Mesenchymal stem cell (in vitro differentiated cells and primary cell): ENCODE data around the gene COL11A2.

Source experiments
- DNase-seq: peaks from one replicate; pipeline ENCODE4 v3.0.0-alpha.2; 2013
- H2AFZ ChIP-seq: one replicate; pipeline ENCODE4 v1.6.1; 2013; ENCODE audit warnings: low read depth, mild to moderate bottlenecking, control low read depth, inconsistent platforms, low read length, moderate library complexity
- H2AK5ac ChIP-seq: 2 replicates; pipeline ENCODE4 v1.6.1; 2013; ENCODE audit warnings: low read length, moderate library complexity, mild to moderate bottlenecking, inconsistent platforms; ENCODE audit not compliant: severe bottlenecking
- H2BK120ac ChIP-seq: one replicate; pipeline ENCODE4 v1.6.1; 2013; ENCODE audit warnings: low read depth, mild to moderate bottlenecking, inconsistent platforms, low read length, moderate library complexity
- H2BK12ac ChIP-seq, 2 experiments: one replicate each; pipeline ENCODE4 v1.6.1; 2013; ENCODE audit warnings: inconsistent platforms in 2 of 2, low read length in 2 of 2, mild to moderate bottlenecking in 2 of 2, moderate library complexity in 2 of 2, control low read depth in 1 of 2
- H2BK15ac ChIP-seq: one replicate; pipeline ENCODE4 v1.6.1; 2013; ENCODE audit warnings: mild to moderate bottlenecking, low read depth, inconsistent platforms; ENCODE audit not compliant: poor library complexity, severe bottlenecking
- H2BK5ac ChIP-seq: 2 replicates; pipeline ENCODE4 v1.6.1; 2013; ENCODE audit warnings: low read depth, mild to moderate bottlenecking, low read length, control low read depth, inconsistent platforms; ENCODE audit not compliant: poor library complexity, severe bottlenecking
- H3K14ac ChIP-seq, 2 experiments: one replicate each; pipeline ENCODE4 v1.6.1; 2013; ENCODE audit warnings: inconsistent platforms in 2 of 2, low read length in 2 of 2, control low read depth in 1 of 2, mild to moderate bottlenecking in 1 of 2, moderate library complexity in 1 of 2
- H3K18ac ChIP-seq, 2 experiments: one replicate each; pipeline ENCODE4 v1.6.1; 2013; ENCODE audit warnings: inconsistent platforms in 2 of 2, low read length in 2 of 2, control low read depth in 1 of 2, low read depth in 1 of 2, mild to moderate bottlenecking in 1 of 2
- H3K23ac ChIP-seq, 2 experiments: one replicate each; pipeline ENCODE4 v1.6.1; 2013; ENCODE audit warnings: inconsistent platforms in 2 of 2, low read length in 2 of 2, mild to moderate bottlenecking in 2 of 2, moderate library complexity in 2 of 2, control low read depth in 1 of 2
- H3K27ac ChIP-seq: 2 replicates; pipeline ENCODE4 v1.5.1; 2013; ENCODE audit warnings: mild to moderate bottlenecking, moderate library complexity, low read length, control low read depth, inconsistent platforms; ENCODE audit not compliant: poor library complexity, severe bottlenecking
- H3K27me3 ChIP-seq, 2 experiments: 2 replicates each; pipeline versions ENCODE4 v1.6.1 to v1.7.0; 2013; ENCODE audit warnings: low read length in 2 of 2, mild to moderate bottlenecking in 2 of 2, moderate library complexity in 2 of 2, control low read depth in 1 of 2, inconsistent platforms in 1 of 2; ENCODE audit not compliant: control insufficient read depth in 1 of 2, insufficient read depth in 1 of 2
- H3K36me3 ChIP-seq, 2 experiments: 2 replicates each; pipeline versions ENCODE4 v1.6.1 to v1.7.0; 2013; ENCODE audit warnings: low read length in 2 of 2, control low read depth in 1 of 2, inconsistent platforms in 1 of 2, low read depth in 1 of 2, mild to moderate bottlenecking in 1 of 2; ENCODE audit not compliant: insufficient read depth in 2 of 2, control insufficient read depth in 1 of 2
- H3K4ac ChIP-seq, 2 experiments: one replicate each; pipeline ENCODE4 v1.6.1; 2013; ENCODE audit warnings: inconsistent platforms in 2 of 2, low read length in 2 of 2, mild to moderate bottlenecking in 2 of 2, moderate library complexity in 2 of 2, control low read depth in 1 of 2, low read depth in 1 of 2
- H3K4me1 ChIP-seq: 2 replicates; pipeline ENCODE4 v1.6.1; 2013; ENCODE audit warnings: low read depth, low read length, control low read depth; ENCODE audit not compliant: control insufficient read depth, insufficient read depth
- H3K4me2 ChIP-seq: 2 replicates; pipeline ENCODE4 v1.6.1; 2013; ENCODE audit warnings: low read length, mild to moderate bottlenecking, inconsistent platforms; ENCODE audit not compliant: poor library complexity, severe bottlenecking
- H3K4me3 ChIP-seq, 2 experiments: 2 replicates each; pipeline versions ENCODE4 v1.5.1 to v1.7.0; 2013; ENCODE audit warnings: low read length in 2 of 2, mild to moderate bottlenecking in 2 of 2, control low read depth in 1 of 2, low read depth in 1 of 2; ENCODE audit not compliant: insufficient read depth in 1 of 2
- H3K79me1 ChIP-seq: replicated peaks from 2 replicates; pipeline ENCODE4 v1.6.1; 2013; ENCODE audit warnings: mild to moderate bottlenecking, control low read depth, low read length, inconsistent platforms; ENCODE audit not compliant: poor library complexity, severe bottlenecking
- H3K9ac ChIP-seq: 2 replicates; pipeline ENCODE4 v1.7.0; 2013; ENCODE audit warnings: mild to moderate bottlenecking, low read length, moderate library complexity
- H3K9me3 ChIP-seq: 2 replicates; pipeline ENCODE4 v1.7.0; 2013; ENCODE audit warnings: mild to moderate bottlenecking, low read length; ENCODE audit not compliant: control insufficient read depth
- H4K8ac ChIP-seq: one replicate; pipeline ENCODE4 v1.6.1; 2013; ENCODE audit warnings: inconsistent platforms, mild to moderate bottlenecking, low read length, moderate library complexity
- H4K91ac ChIP-seq: one replicate; pipeline ENCODE4 v1.6.1; 2013; ENCODE audit warnings: mild to moderate bottlenecking, low read length, inconsistent platforms
- WGBS: methylation state at CpG from one replicate; pipeline ENCODE4 v1.1.7; 2013; ENCODE audit warnings: mixed read lengths; 5-methylcytosine and 5-hydroxymethylcytosine counted together

COL11A2 gene

GRCh38 chr6:33195304-33196165 lies 3.3 kb upstream of the COL11A2 start:
- H3K4me2 ChIP-seq, result no peak overlapping the region
- no peak overlapping the region for H4K8ac ChIP-seq
- no peak overlapping the region for H3K18ac ChIP-seq
- WGBS, result 91% methylated on average over 14 of the region's 15 CpGs
- no peak for DNase-seq
- H3K27ac ChIP-seq, result no peak overlapping the region
- H3K14ac ChIP-seq, result no peak overlapping the region
- no peak overlapping the region for H3K9ac ChIP-seq
- no peak overlapping the region for H3K4me3 ChIP-seq
- peaks cover 27% of the 10 kb centered on the region for H3K79me1 ChIP-seq
- H3K27me3 ChIP-seq, result peaks cover 17 to 25% of the 10 kb centered on the region in 2 experiments
- H2BK120ac ChIP-seq, result no peak overlapping the region
- H2BK5ac ChIP-seq, result no peak overlapping the region
- no peak overlapping the region for H2BK12ac ChIP-seq
- no peaks in the 10 kb centered on the region for H3K9me3 ChIP-seq
- H4K91ac ChIP-seq, result no peak overlapping the region
- peaks cover 33% of the 10 kb centered on the region for H3K4me1 ChIP-seq
- peaks cover 38% of the 10 kb centered on the region in 2 experiments for H3K36me3 ChIP-seq
- no peak overlapping the region for H3K23ac ChIP-seq
- no peak overlapping the region for H2AFZ ChIP-seq
- no peak overlapping the region for H2AK5ac ChIP-seq
- H3K4ac ChIP-seq, result no peak overlapping the region
- H2BK15ac ChIP-seq, result no peak overlapping the region

GRCh38 chr6:33194431-33194979 lies 2.2 kb upstream of the COL11A2 start:
- Histone ChIP-seq H3K9ac (no peak overlapping the region), H3K79me1 (peaks cover 27% of the 10 kb centered on the region), H3K4me1 (peaks cover 33% of the 10 kb centered on the region), H3K14ac (no peak overlapping the region), H2AK5ac (no peak overlapping the region), H2AFZ (no peak overlapping the region), H2BK15ac (no peak overlapping the region), H3K27me3 (peaks cover 27 to 35% of the 10 kb centered on the region in 2 experiments), H2BK5ac (no peak overlapping the region), H4K91ac (no peak overlapping the region), H3K9me3 (no peaks in the 10 kb centered on the region), H3K4me3 (no peak overlapping the region), H3K27ac (no peak overlapping the region), H3K4me2 (no peak overlapping the region), H2BK120ac (no peak overlapping the region), H3K4ac (no peak overlapping the region), H4K8ac (no peak overlapping the region), H3K18ac (no peak overlapping the region), H2BK12ac (no peak overlapping the region), H3K36me3 (peaks cover 38% of the 10 kb centered on the region in 2 experiments), H3K23ac (no peak overlapping the region)
- DNase-seq, result no peak
- WGBS, result 52% methylated on average over 4 of the region's 8 CpGs

DNA sequence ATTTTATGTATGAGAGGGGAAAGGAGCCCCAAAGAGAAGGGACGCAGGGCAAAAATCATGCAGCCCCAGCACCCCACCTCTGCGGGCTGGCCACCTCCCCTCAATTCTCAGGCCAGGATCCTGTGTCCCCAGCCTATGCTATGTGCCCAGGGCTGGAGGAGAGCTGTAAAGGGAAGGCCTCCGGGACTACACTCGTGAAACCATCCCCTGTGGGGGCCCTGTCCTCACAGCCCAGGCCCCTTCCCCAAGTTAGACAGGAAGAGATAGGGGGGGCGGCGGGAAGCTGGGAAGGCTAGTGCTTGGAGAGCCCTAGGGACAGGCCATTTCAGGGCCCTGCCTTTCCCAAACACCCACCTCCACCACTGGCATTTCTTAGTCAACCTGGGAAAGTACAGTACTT lies 1.4 kb upstream of the COL11A2 start:
- Histone ChIP-seq H3K4me2 (no peak overlapping the region), H4K91ac (no peak overlapping the region), H4K8ac (no peak overlapping the region), H2BK120ac (no peak overlapping the region), H3K79me1 (peaks cover 27% of the 10 kb centered on the region), H3K4me1 (peaks cover 28% of the 10 kb centered on the region), H2AK5ac (no peak overlapping the region), H3K36me3 (peaks cover 38% of the 10 kb centered on the region in 2 experiments), H3K27ac (no peak overlapping the region), H3K9me3 (no peaks in the 10 kb centered on the region), H3K4ac (no peak overlapping the region), H2AFZ (no peak overlapping the region), H3K18ac (no peak overlapping the region), H2BK12ac (no peak overlapping the region), H2BK15ac (no peak overlapping the region), H3K4me3 (no peak overlapping the region), H3K27me3 (peaks cover 36 to 41% of the 10 kb centered on the region in 2 experiments), H2BK5ac (no peak overlapping the region), H3K9ac (no peak overlapping the region), H3K14ac (no peak overlapping the region), H3K23ac (no peak overlapping the region)
- 74% methylated on average over 4 of the region's 6 CpGs for WGBS
- DNase-seq, result no peak
